IPS DF 4.7 (cell line): Measurements from ENCODE around the gene LPGAT1.

ENCODE experiments used
- DNase-seq: peaks from one replicate; pipeline ENCODE4 v3.0.0-alpha.2; 2013; ENCODE audit warnings: low spot score; ENCODE audit errors: extremely low read depth

Gene LPGAT1

DNA sequence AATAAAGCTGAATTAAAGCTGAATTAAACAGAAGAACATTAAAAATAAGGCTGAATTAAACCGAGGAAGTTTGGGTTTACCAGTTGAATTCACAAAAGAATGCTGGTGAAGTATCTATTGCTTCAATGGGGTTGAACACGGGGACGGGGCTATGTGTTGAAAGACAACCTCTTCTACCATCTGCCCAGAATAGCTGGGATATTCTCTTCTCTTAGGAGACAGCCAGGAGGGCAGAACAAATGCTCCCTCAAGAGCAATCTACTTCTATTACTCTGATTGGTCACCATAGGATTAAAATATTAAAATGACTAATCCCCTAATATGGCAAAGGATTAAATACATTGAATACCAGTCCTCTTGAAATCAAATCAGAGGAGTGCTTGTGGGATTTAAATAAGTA is 68.4 kb downstream of the LPGAT1 start:
- DNase-seq, result no peak

- no peak for DNase-seq
Observed at GRCh38 chr1:211761400-211761799, 69.2 kb downstream of the LPGAT1 start.

- DNase-seq, result no peak
Observed at GRCh38 chr1:211756471-211757020, 74.0 kb downstream of the LPGAT1 start.

DNA sequence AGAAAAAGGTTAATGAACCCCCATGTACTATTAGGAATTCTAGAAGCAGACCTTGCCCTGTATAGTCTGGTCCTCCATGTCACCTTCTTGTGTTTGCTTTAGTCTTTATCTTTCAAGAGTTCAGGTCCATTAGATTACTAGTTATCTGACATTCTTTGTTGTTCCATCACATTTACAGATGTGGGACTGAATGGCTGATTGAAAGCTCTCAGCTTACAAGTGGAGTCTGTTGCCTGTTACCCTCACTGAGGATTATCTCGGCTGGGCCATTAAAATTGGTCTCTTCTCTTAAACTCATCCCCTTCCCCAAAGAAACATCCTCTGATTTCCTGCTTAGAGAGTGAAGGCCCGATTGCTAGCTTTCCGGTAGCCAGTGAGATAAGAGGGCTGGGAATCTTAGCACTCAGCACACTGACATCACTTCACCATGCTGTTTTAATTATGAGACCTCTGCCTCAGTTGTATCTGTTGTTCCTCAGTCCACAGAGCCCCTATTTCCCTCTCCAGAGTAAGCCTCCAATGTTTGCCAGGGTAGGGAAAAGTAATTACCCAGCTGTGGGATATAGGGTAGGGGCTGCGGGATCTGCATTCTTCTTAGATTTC is 76.8 kb downstream of the LPGAT1 start:
- DNase-seq, result no peak

DNA sequence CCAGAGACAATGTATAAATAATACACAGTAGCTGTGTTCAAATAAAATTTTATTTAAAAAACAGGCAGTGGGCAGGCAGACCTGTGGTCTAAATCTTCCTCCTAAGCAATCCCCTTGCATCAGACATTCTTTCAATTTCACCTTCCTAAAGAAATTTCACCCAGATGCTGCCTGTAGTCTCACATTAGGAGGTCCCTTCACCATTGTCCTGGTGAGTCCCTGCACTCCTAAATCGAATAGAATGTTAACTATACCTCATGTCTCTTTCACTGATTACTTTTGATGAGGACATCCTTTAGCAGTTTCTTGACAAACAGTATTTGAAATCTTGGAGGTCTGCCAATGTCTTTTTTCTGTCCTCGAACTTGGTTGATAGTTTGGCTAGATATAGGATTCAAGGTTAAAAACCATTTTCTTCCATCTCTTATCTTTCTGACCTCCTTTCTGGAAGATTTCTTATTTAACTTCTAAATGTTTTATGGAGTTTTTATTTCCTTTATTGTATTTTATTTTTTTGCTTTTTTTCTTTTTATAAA is 77.5 kb downstream of the LPGAT1 start:
- no peak for DNase-seq

- DNase-seq, result no peak
Observed at GRCh38 chr1:211752317-211752716, 78.2 kb downstream of the LPGAT1 start.

DNA sequence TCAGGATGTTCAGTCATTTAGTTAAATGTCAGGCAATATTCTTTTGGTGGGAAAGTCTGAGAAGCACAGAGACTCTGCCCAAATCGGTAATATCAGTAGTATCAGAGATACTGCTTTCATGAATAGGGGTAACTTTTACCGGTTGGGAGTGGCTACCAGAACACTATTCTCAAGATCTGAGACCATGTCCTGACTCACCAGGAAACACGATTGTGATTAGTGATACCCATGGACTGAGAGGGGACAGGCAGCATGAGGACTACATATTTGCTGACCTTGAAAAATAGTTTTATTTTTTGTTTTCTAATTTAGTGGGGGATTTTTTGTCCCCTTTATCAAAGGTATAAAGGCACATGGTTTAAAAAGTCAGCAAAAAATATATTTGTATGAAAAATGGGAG is 79.1 kb downstream of the LPGAT1 start:
- DNase-seq, result no peak

- DNase-seq, result no peak
Observed at GRCh38 chr1:211750599-211750998, 80.0 kb downstream of the LPGAT1 start.

DNA sequence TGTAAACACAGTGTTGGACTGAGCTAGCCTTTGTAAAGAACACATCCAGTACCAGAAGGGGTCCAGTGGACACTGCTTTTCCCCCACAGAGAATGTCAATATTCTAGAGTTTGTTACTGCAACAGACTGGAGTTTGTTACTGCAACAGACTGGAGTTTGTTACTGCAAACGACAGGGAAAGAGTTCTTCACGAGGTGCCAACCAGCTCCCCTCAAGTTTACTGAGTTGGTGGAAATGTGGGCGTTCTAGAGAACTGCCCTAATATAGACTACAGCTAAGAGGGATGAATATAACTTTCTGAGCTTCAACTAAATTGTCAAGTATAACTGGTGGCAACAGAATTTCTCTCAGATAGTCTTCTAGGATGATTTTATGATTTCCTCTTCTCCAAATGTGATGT is 81.3 kb downstream of the LPGAT1 start:
- no peak for DNase-seq

GRCh38 chr1:211748810-211749209 is 81.8 kb downstream of the LPGAT1 start:
- no peak for DNase-seq

GRCh38 chr1:211742889-211743529 is 87.6 kb downstream of the LPGAT1 start:
- no peak for DNase-seq

DNA sequence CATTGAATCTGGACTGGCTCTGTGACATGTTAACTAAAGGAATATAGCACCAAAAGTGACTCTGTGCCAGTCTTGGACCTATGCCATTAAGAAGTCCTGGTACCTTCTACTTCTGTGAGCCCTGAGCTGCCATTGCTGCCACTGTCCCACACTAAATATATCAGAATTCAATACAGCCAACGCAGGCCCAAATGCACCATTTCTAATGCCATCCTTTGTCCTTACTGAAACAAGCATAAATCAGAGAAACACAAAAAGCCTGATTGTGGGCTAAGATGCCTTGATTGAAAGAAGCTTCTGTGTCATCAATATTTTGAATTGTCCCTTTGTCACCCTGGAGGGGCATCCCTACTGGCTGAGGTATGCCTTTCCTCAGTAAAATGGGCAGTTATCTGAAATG is 88.3 kb downstream of the LPGAT1 start:
- no peak for DNase-seq

DNA sequence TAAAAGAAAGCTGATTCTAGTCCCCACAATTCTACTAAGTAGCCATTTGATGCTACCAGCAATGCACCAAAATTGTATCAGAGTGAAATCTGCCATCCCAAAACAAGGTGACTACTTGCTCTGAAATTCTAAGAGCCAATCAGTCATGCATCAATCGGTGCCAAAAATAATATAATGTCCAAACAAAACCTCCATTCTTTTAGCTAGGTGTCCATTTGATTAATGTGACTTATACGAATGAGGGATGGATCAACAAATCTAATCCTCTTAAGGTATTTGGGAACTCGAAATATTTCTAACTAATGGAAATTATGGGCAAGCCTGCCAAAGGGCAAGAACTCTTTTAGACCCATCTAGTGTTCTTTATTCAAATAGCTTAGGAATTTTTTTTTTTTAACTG is 88.8 kb downstream of the LPGAT1 start:
- no peak for DNase-seq

DNA sequence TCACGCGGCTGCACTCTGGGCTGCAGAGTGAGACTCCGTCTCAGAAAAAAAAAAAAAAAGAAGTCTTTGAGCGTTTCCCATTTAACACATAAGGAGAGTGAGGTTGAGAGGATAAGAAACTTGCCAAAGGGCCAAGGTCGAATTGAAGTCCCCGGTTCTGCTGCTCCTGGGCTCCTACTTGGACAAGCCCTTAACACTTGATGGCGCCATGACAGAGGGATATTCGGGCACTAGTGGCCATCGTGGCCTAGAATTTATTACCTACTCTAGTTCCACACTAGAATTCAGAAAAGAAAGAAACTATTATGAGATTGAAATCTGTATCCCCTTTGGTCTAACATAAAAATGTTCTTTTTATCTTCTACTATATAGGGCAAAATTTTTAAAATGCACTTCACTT is 89.4 kb downstream of the LPGAT1 start:
- DNase-seq, result no peak

GRCh38 chr1:211739671-211740411 is 90.7 kb downstream of the LPGAT1 start:
- no peak for DNase-seq

- DNase-seq, result no peak
Observed at GRCh38 chr1:211738691-211739301, 91.8 kb downstream of the LPGAT1 start.

- DNase-seq, result no peak
Observed at GRCh38 chr1:211738096-211738690, 92.4 kb downstream of the LPGAT1 start.

GRCh38 chr1:211737115-211738035 is 93.2 kb downstream of the LPGAT1 start:
- no peak for DNase-seq

GRCh38 chr1:211736351-211736915 is 94.1 kb downstream of the LPGAT1 start:
- DNase-seq, result no peak
